GM12892 (cell line): ENCODE results near the gene TSEN15.

Experiments used
- DNase-seq: peaks from one replicate; pipeline ENCODE4 v3.0.0; 2011; ENCODE audit not compliant: insufficient read length
- FAIRE-seq: peaks from 2 replicates; lab custom pipeline; 2011; peaks lifted over from hg19 to GRCh38; lab: Jason Lieb, UNC
- POLR2A ChIP-seq: IDR thresholded peaks from 2 replicates; pipeline ENCODE4 v1.6.1; 2011; ENCODE audit warnings: low read depth, low read length, control low read depth
- POLR2AphosphoS5 ChIP-seq: IDR thresholded peaks from 2 replicates; pipeline ENCODE4 v1.6.1; 2011; ENCODE audit warnings: low read depth, low read length, control low read depth
- TAF1 ChIP-seq: IDR thresholded peaks from 2 replicates; pipeline ENCODE4 v1.6.1; 2011; ENCODE audit warnings: low read depth, mild to moderate bottlenecking, control low read depth, low read length, borderline replicate concordance

TSEN15 gene

GRCh38 chr1:184118046-184118445, 66.5 kb downstream of the TSEN15 start:
- FAIRE-seq (no peak), DNase-seq (no peak)
- no peak for TF ChIP-seq POLR2AphosphoS5
- no peak for TF ChIP-seq POLR2A
- no peak for TF ChIP-seq TAF1
